GM20431 (cell line): ENCODE data around the gene PVALEF.
"Not testable (repeated sequence)": the region's sequence is repeated elsewhere in the genome, so short reads cannot be mapped to it uniquely, and the experiment has no call there.

Experiments used
- in situ Hi-C: fragments of 300-500 bp; cut with MseI, MboI; formaldehyde crosslinking; loops from one replicate; pipeline ENCODE4 v1.15.0; 2020; ENCODE audit warnings: low sequenced_read_pairs; ENCODE audit not compliant: unreplicated experiment

Gene PVALEF

DNA sequence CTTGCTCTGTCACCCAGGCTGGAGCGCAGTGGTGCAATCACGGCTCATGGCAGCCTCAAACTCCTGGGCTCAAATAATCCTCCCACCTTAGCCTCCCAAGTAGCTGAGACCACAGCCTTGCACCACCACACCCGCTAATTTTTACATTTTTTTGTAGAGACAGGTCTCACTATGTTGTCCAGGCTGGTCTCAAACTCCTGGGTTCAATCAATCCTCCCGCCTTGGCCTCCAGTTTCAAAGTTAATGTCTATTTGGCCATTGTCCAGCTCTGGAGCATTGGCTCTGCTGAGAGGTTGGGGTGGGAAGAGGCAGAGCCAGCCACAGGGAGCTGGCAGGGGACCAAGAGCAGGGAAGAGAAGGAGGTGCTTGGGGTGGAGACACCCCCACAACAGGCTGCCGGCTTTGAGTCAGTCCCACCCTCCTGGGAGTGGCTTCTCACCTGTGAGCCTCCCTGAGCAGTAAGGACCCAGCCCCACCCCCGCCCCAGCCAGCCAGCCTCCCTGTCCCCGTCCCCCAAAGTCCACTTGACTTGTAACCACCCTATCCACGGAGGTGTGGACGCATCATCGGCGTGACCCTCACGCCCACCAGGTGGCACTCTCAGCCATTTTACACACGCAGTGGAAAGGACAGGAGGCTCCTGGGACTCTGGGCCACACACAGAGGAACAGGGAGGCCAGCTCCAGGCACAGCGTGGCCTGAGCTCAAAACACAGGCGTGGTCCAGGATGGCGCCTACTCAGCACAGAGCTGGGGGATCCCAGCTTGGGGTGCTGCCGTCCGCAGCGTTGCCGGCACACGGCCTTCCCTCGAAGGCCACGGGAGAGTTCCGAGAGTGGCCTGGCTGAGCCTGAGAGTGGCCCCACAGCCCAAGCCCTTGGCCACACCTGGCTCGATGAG, 22.8 kb upstream of the PVALEF start:
- in situ Hi-C loops = no loop called here

DNA sequence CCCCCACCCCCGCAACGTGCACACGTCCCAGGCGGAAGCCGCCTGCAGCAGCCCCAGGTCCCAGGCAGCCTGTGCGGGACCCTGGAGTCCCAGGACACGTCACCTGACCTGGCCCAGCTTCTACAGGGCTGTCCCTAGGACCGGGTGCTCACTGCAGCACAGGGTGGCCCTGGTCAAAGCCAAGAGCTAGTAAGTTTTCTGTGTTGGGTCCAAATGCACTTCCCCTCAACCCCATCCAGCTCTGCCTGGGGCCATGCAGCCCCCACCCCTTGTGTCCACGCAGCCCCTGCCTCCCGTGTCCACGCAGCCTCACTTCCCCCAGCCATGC, 22.1 kb upstream of the PVALEF start:
- in situ Hi-C loops = no loop called here

DNA sequence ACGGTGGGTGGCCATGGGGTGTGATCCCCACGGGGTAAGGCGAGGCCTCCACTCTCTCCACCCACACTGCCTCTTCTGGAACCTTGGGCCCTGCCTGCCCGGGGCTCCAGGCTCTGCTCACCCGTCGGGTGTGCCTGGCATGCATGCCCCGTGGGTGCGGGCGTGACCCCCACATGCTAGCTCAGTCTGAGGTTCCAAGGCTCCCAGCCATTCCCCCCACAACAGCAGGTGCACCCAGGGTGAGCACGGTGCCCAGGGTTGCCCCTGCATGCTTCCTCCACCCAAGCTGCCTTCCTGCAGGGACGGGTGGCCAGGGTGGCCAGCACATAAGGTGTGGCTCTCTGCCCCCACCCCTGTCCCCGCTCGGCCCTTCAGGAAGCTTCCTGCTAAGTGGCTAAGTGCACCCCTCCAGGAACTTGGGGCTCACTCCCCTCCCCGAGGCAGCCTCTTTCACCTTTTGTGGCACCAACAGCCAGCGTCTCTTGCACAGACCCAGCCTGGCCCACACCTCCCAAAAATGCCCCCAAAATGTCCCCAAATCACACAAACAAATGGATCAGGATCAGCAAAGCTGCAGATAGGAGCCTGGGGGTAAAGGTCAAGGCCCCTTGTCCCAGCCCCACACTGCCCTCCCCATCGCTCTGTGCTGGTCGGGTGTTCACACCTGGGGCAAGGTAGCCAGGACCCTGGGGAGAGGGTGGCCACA, 21.4 kb upstream of the PVALEF start:
- in situ Hi-C loops = no loop called here

DNA sequence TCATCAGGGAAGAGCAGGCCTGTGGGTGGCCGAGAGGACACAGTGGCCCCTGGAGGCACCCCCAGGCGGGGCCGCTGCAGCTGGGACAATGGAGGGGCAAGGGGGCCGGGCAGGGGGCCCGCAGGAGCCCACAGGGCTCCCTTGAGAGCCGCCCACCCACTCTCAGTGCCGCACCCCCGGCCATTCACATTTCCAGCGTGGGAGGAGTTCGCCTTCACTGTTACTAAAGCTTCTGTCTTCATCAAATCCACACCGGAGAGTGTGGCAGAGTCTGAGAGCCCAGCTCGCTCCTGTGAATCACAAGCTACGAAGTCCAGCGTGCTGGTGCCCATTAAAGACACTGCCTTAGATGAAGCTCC, 20.9 kb upstream of the PVALEF start:
- in situ Hi-C loops = no loop called here

DNA sequence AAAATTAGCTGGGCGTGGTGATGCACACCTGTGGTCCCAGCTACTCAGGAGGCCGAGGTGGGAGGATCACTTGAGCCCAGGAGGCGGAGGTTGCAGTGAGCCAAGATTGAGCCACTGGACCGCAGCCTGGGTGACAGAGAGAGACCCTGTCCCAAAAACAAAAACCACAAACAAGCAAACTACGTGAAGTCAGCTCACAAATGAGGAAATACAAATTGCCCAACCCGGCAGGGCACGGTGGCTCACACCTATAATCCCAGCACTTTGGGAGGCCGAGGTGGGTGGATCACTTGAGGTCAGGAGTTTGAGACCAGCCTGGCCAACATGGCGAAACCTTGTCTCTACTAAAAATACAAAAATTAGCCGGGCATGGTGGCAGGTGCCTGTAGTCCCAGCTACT, 19.1 kb upstream of the PVALEF start:
- in situ Hi-C loops = not testable (repeated sequence)

DNA sequence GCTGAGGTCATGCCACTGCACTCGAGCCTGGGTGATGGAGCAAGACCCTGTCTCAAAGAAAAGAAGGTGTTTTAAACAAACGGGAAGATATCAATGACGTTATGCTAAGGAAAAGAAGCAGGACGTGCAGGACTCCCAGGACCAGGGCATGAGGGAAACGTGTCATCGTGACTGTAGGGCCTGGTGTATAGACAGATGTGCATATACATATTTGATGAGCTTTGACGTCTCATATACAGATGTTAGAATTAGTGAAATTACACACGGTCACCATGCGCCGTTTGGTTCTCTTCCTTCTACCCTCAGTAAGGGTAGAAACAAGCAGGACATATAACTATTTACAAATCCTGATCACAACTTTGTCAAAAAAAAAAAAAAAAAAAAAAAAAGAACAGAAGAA, 17.6 kb upstream of the PVALEF start:
- in situ Hi-C loops = no loop called here

DNA sequence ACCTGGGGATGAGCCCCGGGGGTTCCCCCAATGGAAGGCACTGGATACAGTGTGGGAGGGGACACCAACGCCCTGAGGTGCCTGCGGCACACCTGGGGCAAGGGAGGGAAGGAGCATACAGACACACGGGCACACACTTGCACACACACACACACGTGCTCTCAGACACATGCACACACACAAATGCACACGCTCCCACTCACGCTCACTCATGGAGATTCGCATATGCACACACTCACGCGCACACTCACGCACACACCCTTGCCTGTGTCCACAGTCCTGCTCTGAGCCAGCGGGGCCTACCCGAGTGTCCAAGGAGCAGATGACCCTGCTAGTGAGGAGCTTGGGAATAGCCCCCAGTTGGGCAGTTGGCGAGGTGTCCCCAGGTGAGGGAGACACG, 16.7 kb upstream of the PVALEF start:
- in situ Hi-C loops = no loop called here

DNA sequence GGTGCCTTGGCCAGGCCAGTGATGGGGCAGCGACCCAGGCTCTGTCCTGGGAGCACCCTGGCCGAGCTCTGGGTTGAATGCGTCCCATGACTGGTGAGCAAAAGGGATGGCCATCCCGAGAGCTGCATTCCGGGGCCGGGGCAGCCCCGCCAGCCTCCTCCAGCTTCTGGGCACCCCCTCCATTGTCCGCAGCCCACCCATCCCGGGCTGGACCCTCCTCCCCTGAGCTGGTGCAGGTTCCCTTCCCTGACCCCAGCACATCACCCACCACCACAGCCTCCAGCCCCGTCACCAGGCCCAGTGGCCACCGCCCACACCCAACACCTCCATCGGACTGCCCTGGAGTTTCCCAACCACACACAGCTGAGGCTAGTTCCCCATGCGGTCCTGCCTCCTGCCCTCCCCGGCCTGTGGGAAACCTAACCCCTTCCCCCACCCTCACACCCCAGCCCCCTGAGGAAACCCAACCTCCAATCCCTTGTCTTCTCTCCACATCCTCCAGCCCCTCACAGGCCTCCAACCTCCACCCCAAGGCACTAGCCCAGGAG, 16.2 kb upstream of the PVALEF start:
- in situ Hi-C loops = no loop called here

DNA sequence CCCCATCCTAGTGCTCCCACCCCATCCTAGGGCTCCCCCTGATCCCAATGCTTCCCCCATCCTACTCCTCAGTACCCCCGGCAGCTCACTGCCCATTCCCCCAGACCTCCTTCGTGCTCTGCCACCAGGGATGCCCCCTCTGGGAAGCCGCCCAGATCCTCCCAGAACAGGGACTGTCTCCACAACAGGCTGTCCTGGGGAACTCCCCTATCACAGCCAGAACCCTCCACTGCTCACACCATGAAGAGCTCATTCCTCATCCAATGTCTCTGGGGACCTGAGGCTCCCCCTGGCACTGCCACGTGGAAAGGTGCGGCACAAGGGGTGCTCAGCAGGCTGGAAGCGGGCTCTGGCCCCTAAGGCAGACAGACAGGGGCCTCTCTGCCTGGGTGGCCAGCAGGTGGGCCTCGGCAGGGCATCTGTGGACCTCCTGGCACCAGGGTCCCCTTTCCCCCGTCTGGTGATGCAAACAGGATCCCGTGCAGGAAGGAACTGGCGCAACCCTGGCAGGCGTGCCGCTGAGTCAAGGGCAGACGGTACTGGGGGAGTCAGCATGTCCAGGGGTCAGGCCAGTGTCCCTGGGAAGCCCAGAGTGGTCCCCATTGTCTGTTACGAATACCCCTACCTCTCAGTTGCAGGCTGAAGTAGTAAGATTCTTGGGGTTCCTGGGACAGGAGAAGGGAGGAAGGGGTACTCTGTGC, 14.8 kb upstream of the PVALEF start:
- in situ Hi-C loops = no loop called here

DNA sequence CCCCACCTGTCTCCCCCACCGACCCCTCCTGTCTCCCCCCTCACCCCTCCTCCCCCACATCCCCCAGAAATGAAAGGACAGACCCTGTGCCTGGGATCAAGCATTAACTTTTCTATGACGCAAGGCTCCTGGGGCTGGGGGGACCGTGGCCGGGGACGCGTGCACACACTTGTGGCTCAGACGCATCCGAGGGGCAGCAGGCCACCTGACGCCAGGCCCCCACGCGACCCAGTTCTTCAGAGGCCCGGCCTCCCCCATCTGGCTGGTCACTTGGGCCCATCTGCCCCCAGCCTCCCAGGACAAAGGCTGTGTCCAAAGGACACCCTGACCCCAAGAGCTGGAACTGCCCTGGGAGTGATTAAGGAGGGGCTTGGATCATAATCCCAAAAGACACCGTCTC, 14.0 kb upstream of the PVALEF start:
- in situ Hi-C loops = no loop called here

DNA sequence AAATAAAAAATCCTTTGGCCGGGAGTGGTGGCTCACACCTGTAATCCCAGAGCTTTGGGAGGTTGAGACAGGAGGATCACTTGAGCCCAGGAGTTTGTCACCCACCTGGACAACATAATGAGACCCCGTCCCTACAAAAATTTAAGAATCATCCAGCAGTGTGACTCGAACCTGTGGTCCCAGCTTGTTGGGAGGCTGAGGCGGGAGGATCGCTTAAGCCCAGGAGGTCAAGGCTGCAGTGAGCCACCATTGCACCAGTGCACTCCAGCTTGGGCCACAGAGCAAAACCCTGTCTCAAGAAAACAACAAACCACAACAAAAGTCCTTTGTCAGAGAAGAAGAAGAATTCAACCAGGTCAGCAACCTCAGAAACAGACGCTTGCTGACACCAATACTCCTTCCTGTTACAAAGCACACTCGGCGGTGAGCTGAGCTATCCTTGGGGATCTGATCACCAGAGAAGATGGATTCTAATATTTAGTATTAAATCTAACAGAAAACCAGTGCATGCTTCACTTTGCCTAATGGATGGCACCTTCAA, 12.9 kb upstream of the PVALEF start:
- in situ Hi-C loops = no loop called here

DNA sequence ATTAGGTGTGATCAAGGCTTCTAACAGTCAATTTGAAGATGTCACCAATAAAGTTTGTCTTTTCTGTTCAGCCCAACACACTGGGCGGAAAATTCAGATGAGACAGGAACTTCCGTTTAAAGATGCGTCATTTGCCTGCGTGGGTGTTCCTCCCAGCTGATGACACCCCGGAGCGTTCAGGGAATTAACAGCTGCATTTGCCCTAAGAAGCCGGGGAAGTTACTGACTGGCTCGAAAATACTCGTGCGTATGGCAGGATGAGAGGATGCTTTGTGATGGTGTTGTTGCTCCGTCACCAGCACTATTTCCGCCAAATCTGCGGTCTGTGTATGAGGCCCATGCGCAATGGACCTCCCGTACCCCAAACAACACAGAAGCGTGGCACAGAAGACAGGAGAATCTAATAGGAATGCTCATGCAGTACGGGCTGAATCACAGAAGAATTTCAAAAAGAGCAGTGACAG, 11.9 kb upstream of the PVALEF start:
- in situ Hi-C loops = no loop called here

DNA sequence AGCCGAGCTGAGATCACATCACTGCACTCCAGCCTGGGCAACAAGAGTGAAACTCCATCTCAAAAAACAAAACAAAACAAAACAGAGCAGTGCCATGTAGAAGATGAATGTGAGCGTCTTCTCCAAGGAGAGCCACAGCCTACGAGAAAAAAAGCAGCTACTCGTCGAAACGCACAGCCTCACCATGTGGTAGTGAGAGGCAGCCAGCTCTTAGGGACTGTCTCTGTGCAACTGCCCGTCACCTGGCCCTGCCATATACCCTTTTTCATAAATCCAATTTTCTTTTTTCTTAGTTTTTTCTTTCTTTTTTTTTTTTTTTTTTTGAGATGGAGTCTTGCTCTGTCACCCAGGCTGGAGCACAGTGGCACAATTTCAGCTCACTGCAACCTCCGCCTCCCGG, 11.3 kb upstream of the PVALEF start:
- in situ Hi-C loops = not testable (repeated sequence)

DNA sequence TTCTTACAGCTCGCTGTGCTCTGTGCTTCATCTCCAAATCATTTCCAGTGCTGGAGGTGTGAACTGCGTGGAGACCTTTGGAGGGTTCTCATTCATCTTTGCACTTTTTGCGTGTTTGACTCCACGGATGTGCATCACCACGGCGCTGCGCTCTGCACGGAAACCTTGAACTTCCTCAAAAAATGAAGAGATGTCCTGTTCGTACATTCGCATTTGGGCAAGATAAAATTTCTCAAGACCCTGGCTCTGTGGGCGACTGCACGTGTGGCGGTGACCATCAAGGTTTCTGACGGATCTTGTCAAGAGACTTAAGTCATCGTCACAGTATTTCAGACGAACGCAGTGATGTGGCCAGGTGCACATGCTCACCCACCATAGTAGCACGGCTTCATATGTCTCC, 10.3 kb upstream of the PVALEF start:
- in situ Hi-C loops = no loop called here

DNA sequence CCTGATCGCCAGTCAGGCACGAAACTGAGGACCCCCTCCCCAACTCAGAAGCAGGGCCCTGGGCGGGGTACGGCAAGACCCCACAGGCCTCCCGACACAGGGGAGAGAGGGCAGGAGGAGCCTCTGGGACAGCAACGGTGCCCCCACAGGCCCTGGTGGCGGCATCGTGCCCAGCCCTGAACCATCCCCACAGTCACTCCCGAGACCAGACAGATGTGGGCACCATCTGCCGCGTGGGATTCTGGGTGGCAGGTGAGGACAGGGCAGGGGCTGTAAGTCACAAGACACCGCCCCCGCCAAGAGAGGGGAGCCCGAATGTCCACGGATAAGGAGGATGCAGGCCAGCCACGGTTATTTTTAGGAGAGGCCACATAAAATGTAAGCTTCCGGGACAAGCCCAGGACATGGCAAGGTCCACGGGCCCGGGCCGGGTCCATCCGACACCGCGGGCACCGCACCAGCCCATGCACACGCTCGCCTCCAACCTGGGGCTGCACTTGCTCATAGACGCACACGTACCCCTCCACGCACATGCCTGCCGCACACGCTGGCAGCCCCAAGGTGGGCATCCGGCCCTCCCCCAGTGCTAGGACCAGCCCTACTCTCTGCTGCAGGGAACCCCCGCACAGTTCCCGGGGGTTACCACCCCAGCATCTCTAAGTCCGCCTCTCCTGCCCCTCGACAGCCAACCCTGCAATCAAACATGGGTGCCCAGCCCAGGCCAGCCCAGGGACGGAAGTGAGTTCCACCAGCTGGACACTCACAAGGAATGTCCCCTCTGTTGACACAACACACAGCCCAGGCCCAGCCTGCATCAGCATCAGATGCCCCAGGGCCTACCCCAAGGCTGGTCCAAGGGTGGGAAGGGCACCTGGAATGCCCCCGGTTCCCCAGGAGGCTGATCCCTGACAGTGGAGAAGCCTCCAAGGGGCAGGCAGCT, 8.2 kb upstream of the PVALEF start:
- in situ Hi-C loops = no loop called here

DNA sequence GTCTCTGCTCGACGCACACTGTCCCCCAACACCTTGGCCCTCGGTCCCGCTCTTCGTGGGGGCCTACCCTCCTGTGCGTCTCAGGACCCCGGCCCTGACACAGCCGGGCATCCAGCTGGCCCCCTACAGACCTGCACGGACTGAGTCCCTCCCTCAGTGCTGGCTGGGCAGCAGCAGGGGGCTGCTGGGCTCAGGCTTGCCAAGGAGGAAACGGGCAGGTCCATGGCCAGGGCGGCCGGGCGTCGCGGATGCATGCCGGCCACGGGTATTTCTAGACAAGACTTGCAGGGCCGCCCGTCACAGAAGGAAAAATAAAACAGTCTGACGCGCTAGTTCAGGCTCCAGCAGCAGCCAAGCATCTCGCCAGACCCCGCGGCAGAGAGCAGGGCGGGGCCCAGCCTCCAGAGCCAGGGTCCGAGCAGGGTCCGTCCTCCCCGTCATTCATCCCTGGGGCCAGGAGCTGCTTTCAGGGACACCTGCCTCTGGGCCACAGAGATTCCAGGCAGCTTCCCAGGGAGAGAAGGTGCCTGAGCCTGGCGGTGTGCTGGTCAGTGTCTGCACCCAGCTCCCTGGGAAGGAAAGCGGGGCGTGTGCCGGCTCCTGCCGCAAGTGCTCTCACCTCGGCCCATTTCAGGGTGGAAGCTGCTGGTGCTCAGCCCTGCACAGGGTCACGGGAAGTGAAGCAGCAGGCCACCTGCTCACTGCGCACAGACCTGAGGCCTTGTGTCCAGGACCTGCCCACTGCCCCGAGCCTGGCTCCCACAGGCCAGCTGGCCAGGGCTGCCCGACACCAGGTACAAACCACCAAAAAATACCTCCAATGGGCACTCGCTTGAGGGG, 7.2 kb upstream of the PVALEF start:
- in situ Hi-C loops = no loop called here

DNA sequence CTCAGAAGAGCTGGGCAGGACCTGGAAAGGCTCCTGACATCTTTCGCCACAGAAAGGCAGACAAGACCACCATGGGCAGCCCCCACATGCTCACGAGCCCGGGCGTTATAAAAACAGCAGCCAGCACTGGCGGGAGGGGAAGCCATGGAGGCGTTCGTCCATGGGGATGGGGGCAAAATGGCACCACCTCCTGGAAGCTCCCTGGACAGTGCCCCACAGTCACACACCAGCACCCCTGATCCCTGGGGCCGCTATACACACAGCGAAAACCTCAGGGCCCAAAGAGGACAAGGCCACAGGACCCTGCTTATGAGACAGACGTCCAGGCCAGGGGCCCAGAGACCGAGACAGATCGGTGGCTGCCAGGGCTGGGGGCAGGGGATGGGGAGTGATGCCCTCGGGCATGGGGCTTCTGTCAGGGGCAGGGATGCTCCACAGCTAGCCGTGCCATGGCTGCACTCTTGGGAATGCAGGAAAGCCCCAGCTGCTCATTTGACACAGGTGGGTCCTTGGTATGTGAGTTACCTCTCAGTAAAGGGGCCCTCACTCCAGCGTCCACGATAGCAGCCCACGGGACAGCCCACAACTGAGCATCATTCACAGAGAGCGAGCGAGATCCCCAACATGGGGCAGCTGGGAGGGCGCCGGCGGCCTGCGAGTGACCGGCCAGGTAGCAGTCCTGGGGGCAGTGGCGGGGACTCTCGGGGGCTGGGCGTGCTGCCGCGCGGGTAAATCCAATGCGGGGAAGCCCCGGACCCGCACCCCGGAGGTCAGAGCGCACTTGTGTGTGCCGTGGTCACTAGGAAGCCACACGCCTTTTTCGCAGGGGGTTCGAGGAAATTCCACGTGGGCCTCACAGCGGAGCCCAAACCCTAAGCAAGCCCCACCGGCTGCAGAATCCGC, 6.4 kb upstream of the PVALEF start:
- in situ Hi-C loops = no loop called here
